Ramos (cell line): ENCODE results near the gene TMTC1.

Source experiments
- in situ Hi-C: fragments of 300-500 bp; cut with MboI; formaldehyde crosslinking; loops from one replicate; pipeline ENCODE4 v1.14.3; 2022; ENCODE audit warnings: low sequenced_read_pairs; ENCODE audit not compliant: unreplicated experiment

TMTC1 gene

DNA sequence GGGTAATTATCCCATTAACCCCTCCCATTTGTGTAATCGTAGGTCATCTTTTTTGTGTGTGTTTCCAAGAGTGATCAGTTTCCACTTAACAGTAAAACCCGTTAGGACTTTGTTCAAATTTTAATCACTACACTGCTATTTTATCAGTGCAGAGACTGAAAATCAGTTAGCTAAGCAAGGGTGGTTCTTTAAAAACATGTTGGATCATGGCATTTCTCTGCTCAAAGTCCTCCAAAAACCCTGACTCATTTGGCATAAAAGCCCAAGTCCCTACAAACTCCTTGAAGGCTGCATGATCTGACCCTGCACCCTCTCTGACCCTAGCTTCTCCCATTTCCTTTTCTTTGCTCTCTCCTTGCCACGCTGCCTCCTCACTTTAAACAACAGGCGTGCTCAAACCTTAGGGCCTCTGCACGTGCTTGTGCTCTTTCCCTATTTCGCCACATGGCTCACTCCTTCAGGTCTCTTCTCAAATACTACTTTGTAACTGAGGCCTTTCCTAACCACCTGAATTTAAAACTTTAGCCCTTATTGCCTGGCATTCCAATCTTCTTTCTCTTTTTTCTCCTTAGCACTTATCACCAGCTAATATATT, 273.1 kb downstream of the TMTC1 start:
- in situ Hi-C loops, result no loop called here

- in situ Hi-C loops, result no loop called here
These were observed 274.2 kb downstream of the TMTC1 start for GRCh38 chr12:29509503-29509902.

GRCh38 chr12:29508949-29509348, 274.8 kb downstream of the TMTC1 start:
- in situ Hi-C loops, result no loop called here

DNA sequence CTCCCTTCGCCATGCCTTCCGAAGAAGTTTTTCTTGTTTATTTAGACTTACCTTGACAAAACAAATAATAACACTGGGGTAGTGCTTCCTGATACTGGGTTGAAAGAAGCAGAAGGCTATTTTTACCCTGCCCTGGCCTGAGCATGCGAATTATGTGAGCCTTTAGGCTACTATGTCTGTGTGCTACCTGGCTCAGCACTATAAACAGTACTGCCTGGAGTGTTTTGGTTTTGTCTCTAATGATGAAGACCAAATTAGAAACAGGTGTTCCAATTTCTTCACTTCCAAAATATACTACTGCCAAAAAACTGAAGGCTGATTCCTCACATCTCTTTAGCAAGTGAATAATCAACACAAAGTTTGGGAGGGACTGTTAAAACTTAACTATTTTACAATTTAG, 278.6 kb downstream of the TMTC1 start:
- in situ Hi-C loops, result no loop called here

GRCh38 chr12:29503283-29503682, 280.5 kb downstream of the TMTC1 start:
- in situ Hi-C loops, result no loop called here

DNA sequence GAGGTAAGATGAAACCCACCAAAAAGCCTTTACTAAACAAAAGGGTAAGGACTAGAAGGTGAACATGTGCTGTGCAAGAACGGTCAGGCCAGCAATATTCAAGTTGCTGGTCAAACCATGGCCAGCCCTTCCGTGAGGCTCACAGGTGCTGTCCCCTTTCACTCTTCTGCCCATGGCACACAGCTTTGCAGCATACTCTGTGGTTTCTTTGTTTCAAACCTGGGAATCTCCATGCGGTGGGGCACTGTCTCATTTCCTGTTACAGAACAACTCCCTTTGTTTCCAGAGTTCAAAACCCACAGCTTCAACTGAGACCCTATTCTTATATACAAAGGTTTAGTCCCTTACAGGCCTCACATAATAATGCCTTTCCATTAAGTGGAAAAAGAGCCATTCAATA, 284.5 kb downstream of the TMTC1 start:
- in situ Hi-C loops, result no loop called here

- in situ Hi-C loops, result no loop called here
These were observed 286.2 kb downstream of the TMTC1 start, which contains the start of gene OVCH1 for GRCh38 chr12:29497588-29497987. Gene OVCH1, minus strand, starts transcription at chr12:29497686. Its CDS starts 0 bp downstream, at chr12:29497686.

DNA sequence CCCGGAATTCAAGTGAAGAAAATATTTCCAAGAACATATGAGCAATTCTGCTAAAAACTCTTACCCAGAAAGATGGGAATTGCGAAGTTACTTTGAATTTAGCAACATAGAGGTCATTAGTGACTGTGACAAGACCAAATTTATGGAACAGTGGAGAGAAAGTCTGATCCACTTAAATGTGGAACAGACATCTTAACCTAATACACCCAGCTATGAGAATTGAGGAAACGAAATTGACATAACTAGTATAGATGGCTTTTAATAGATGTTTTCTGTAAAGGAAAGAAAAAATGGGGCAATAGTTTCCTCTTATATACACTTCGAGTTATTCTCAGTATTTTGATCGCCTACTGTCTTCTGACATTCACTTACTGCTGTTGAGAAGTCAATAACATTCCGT, 290.9 kb downstream of the TMTC1 start:
- in situ Hi-C loops, result no loop called here

DNA sequence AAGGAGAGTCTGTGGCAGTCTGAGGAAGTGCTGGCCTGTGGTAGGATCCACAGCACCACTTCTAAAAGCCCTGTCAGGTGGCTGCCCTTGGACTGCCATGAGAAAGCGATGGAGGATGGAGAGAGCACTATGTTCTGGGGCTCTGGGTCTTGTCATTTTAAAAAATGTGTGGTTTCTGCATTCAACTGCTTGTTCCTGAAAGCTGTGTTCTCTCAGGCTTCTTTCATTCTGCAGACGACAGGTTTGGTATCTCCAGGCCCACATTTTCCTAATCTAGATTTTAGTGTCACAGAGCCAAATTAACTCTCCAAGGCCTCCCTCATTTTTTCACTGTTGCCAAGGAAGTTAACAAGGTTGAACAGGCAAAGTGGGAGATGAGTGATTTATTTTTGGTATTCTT, 296.8 kb downstream of the TMTC1 start:
- in situ Hi-C loops, result no loop called here

DNA sequence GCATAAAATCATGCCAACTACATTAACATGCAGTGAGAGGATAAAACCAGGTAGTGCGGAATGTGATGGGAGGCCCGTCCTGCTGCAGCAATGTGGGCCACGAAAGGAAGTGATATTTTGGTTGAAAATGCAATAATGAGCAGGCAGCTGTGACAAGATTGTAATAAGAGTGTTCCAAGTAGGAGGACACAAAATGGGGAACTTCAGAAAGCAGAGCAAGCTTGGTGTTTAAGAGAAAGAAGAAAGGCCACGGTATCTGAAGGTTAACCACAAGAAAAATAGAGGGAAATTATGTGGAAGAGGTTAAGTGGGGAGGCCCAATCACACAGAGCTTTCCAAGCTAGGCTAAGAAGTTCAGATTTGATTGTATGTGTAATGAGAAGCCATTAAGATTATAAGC, 320.5 kb downstream of the TMTC1 start:
- in situ Hi-C loops, result no loop called here

DNA sequence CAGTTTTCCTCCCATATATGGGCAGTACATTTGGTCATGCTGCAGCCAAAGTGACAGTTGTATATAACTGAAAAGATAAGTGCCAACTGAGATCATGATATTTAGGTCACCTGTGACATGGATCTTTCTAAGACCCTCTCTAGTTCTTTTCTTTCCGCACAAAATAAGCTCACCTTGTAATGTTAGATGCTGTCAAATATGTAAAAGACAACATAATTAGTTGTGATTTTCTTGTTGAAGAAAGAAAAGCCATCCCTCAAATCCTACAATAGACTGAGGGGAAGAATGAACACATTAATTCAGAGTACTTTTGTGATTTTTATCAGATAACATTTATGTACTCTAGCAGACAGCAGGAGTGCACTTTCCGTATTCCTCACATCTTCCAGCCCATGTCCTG, 323.7 kb downstream of the TMTC1 start:
- in situ Hi-C loops, result no loop called here

GRCh38 chr12:29455087-29455486, 328.7 kb downstream of the TMTC1 start:
- in situ Hi-C loops, result no loop called here

GRCh38 chr12:29451888-29452287, 331.9 kb downstream of the TMTC1 start:
- in situ Hi-C loops, result no loop called here
